Stimulated activated CD8-positive, alpha-beta memory T cell treated with anti-CD3 and anti-CD28 coated beads, Interleukin-15, amount 100 ng/mL, for 24 hours (primary cell): ENCODE measurements around the gene SLC1A1.
"Not testable (repeated sequence)": the region's sequence is repeated elsewhere in the genome, so short reads cannot be mapped to it uniquely, and the experiment has no call there.

Source experiments
- DNase-seq: peaks from one replicate; pipeline ENCODE4 v3.0.0-alpha.2; 2020; ENCODE audit warnings: low read depth

The SLC1A1 gene

DNA sequence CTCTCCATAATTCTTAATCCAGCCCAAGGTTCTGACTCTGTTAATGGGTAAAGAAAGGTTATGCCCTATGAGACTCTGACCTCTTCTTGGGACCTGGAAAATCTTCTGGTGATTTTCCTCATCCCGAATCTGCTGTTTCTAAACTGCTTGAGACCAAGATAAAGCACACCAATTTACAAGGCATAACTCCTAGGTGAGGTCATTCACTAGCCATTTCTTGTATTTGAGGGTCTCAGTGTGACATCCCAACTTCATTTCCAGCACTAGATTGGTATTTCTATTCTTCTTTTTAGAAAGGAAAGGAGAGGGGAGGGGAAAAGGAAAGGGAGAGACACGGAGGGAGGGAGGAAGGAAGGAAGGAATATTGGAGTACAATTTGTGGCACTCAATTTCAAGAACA lies 51.6 kb downstream of the SLC1A1 start:
- DNase-seq = no peak

- not testable (repeated sequence) for DNase-seq
These were observed 54.4 kb downstream of the SLC1A1 start for GRCh38 chr9:4544714-4545113.

GRCh38 chr9:4547016-4547415 lies 56.7 kb downstream of the SLC1A1 start:
- DNase-seq = no peak

- no peak for DNase-seq
These were observed 58.8 kb downstream of the SLC1A1 start for GRCh38 chr9:4548811-4549725.

- no peak for DNase-seq
These were observed 59.6 kb downstream of the SLC1A1 start for GRCh38 chr9:4549751-4550295.

- no peak for DNase-seq
These were observed 60.7 kb downstream of the SLC1A1 start for GRCh38 chr9:4550777-4551484.

GRCh38 chr9:4553951-4554381 lies 63.7 kb downstream of the SLC1A1 start:
- no peak for DNase-seq

- no peak for DNase-seq
These were observed 65.0 kb downstream of the SLC1A1 start for GRCh38 chr9:4555236-4555635.

DNA sequence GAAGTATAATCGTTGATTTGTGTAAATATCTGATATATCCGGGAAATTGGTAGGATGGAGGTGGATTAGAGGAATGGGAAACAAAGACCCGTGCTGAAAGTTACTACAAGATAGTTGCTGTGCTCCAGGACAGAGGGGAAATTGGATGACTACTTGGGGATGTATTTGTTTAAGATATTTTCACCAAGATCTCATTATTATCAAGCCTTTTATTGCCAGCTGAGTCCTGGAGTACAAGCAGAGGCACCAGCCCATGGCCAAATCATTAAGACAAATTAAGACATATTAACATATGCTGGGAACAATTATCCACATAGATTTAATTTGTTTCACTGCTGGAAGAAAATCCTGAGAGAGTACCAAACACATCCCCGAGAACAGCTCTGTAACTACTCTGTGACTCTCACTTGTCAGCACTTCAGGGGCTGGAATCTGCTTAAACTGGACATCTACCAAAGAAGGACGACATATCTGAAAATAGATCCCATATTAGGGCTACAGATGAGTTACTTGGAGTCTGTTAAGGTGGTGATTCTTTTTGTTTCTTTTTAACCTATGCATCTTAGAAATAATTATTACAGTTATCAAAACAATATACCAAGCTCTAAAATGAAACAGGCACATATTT lies 68.2 kb downstream of the SLC1A1 start:
- no peak for DNase-seq

DNA sequence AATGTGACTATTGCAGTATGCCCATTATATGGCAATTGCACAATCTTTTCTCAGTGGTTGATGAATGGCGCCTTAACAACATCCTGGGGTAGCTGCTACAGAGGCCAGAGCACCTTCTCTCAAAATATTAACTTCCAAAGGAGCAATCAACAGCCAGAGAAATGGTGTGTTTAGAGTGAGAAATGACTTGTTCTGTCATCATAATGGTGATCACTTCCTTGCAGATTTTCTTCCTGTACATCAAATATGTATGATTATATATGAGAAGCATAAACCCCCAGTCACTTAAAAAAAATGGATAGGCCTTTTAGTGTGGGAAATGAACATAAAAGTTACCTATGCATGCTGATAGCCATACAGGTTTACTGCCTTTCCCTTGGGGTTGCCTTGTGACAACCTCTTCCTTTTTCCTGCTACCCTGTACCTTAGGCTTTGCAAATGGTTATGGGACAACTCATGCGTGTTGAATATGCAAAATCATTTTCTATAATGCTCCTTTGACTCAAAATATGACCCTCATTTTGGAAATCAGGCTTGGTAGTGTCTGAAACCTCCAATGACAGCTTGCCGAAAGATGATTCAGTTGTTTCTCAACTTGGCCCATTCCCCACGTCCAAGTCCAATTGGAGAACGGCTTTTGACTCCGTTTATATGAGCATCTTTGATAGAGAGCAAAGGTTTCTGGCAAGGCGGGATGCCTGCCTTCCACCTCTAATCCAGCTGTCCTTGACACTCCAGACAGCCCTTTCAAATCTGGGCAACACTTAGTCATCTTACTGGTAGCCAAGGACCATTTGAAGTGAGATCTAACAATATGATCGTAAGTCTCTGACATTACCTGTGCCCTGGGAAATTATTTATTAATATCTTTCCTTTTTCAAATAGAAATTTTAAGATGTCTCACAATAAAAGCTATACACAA lies 69.3 kb downstream of the SLC1A1 start:
- no peak for DNase-seq

DNA sequence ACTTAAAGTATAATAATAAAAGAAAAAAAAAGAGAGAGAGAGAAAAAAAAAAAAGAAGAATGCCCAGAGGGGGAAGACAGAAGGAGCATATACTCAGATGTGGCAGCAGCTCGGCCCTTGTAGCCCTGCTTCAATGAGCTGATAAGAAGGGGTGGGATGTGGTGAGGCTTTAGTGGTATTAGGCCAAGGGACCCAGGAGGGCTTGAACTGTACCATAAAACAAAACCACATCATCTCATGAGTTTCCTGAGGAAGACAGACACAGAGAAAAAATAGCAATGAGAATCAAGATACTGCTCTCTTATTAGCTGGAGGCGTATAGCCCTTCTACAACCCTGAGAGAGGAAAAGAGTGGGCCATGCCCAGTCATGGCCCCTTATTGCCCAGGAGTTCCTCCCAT lies 72.8 kb downstream of the SLC1A1 start:
- no peak for DNase-seq

DNA sequence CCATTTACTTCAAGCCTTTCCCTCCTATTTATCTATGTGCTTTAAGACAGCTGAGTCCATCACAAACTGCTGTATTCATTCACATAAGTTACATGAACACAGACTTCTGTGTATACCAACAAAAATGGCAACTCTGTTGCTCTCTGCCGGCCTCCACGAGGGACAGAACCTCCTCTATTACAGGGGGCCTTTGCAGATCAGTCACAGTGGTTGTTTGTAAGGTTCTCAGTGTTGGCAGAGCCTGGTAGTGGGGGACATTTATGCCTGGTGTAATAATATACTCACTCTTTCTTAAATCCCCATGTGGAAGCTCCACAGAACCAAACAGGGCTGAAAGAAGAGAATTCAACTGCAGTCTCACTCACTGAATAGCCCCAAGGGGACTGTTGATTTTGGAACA lies 76.5 kb downstream of the SLC1A1 start:
- DNase-seq = no peak

- no peak for DNase-seq
These were observed 77.3 kb downstream of the SLC1A1 start for GRCh38 chr9:4567601-4568000.

DNA sequence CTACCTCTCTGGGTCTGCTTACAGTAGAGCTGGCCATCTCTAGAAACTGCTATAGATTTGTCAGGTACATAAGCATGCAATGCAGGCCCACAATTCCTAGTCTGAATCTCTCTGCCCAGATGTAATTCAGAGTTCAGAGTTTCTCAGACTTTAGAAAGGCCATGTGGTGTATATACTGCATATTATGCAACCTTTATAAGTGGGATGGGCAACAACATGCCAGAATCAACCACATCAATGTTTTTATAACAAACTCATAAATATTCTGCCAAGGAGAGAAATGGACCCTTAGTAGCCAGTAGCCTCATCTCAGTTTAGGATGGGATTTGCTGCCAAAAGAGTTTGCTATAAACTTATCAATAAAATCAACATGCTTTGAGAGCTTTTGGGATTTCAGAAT lies 78.8 kb downstream of the SLC1A1 start:
- DNase-seq = no peak

- DNase-seq = no peak
These were observed 82.0 kb downstream of the SLC1A1 start for GRCh38 chr9:4572184-4572826.

DNA sequence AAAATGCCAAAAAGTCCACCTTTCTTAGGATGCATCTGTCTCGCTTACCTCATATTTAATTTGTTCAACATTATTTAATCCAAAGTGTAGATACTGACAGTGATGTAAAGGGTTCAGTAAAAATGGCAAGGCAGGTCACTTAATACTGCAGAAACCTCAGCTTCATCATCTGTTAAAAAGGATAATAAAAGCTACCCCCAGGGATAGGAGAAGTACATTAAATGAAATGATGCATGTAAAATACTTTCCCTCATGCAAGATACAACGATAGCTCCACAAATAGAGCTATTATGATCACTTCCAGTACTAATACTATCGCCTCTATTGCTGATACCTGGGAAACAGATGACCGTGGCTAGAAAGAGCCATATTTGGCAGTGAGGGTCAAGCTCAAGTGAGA lies 82.9 kb downstream of the SLC1A1 start:
- no peak for DNase-seq

- DNase-seq = no peak
These were observed 83.5 kb downstream of the SLC1A1 start for GRCh38 chr9:4573634-4574389.

DNA sequence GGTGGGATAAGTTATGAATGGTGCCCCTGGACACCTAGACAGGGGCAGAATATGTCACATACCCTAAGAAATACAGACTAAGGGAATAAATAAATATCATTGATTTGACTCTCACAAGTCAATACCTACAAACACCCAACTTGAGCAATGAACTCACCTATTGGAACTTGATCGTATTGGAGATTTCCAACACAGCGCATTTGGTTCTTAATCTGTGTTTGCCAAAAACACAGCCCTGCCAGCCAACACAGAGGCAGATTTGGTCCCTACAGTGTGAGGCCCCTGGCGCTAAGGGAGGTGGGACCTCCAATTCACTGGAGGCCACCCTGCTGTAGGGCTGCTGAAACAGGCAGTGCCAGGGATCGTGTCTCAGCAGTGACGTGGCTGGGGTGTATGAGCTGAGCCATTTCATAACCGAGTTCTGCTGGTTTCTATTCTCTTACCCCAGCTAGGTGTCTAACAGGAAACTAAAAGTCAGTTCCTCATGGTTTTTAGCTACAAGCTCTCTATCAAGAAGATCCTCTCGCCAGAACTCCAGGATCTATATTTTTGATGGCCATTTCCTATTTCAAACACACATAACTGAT lies 84.5 kb downstream of the SLC1A1 start:
- DNase-seq = no peak

- DNase-seq = no peak
These were observed 85.7 kb downstream of the SLC1A1 start for GRCh38 chr9:4575997-4576396.

DNA sequence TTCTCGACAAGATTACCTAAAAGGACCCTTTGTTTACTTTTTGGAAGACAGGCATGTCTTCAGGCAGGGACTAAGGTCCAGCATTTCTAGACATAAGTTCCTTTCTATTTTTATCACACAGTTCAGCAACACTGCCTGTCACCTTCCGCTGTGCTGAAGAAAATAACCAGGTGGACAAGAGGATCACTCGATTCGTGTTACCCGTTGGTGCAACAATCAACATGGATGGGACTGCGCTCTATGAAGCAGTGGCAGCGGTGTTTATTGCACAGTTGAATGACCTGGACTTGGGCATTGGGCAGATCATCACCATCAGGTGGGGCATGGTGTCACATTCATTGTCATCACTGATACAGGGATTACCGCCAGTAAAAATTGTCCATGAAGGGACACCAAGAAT lies 86.2 kb downstream of the SLC1A1 start:
- no peak for DNase-seq
